ENCODE measurements around the gene TTLL9. TPM values are rescaled to one million over a fixed set of nuclear protein-coding genes. Genes with fewer than 3 reads are reported as not detected.
A peak's percentile ranks its signal among the peaks of the same experiment; 100 is the strongest.

The TTLL9 gene
- total RNA-seq, 4 donors from 2014 or later: 0.47 to 1.7 TPM; not detected in 2

GRCh38 chr20:31877684-31878083 is 7.2 kb downstream of the TTLL9 start:
- TF ChIP-seq CTCF (IDR thresholded peaks at IDR 0.05) (no peak), POLR2A (IDR thresholded peaks at IDR 0.05) (no peak)
- H3K27me3 ChIP-seq: no peaks in the 10 kb centered on the region
- H3K4me1 ChIP-seq: no peaks in the 10 kb centered on the region
- no peak for DNase-seq
- H3K4me3 ChIP-seq: no peak overlapping the region
- no peak overlapping the region for H3K27ac ChIP-seq
- H3K36me3 ChIP-seq: no peaks in the 10 kb centered on the region
- no peaks in the 10 kb centered on the region for H3K9me3 ChIP-seq

GRCh38 chr20:31879143-31879987 is 8.9 kb downstream of the TTLL9 start:
- Histone ChIP-seq H3K27me3 (no peaks in the 10 kb centered on the region), H3K4me1 (no peaks in the 10 kb centered on the region), H3K27ac (peak overlapping the region in 3 of 4 donors; percentile 47 to 69 (median 52)), H3K9me3 (no peaks in the 10 kb centered on the region), H3K4me3 (peak overlapping the region; percentile 46 to 60 (median 56)), H3K36me3 (no peaks in the 10 kb centered on the region)
- DNase-seq: peak; percentile 90 to 97 (median 95)
- TF ChIP-seq POLR2A (IDR thresholded peaks at IDR 0.05) (no peak), CTCF (IDR thresholded peaks at IDR 0.05) (peak in 1 of 6 experiments; percentile 4)

- H3K4me3 ChIP-seq: no peak overlapping the region
- no peaks in the 10 kb centered on the region for H3K9me3 ChIP-seq
- DNase-seq: no peak
- no peak for TF ChIP-seq POLR2A (IDR thresholded peaks at IDR 0.05)
- no peak for TF ChIP-seq CTCF (IDR thresholded peaks at IDR 0.05)
- H3K27me3 ChIP-seq: no peaks in the 10 kb centered on the region
- H3K27ac ChIP-seq: no peak overlapping the region
- H3K4me1 ChIP-seq: no peaks in the 10 kb centered on the region
- H3K36me3 ChIP-seq: no peaks in the 10 kb centered on the region
These were observed 11.5 kb downstream of the TTLL9 start for GRCh38 chr20:31881945-31882344.

- Histone ChIP-seq H3K27ac (no peak overlapping the region), H3K9me3 (no peaks in the 10 kb centered on the region), H3K4me3 (no peak overlapping the region), H3K36me3 (no peaks in the 10 kb centered on the region), H3K27me3 (no peaks in the 10 kb centered on the region), H3K4me1 (no peaks in the 10 kb centered on the region)
- DNase-seq: no peak
- TF ChIP-seq CTCF (IDR thresholded peaks at IDR 0.05): no peak
- TF ChIP-seq POLR2A (IDR thresholded peaks at IDR 0.05): no peak
These were observed 13.4 kb downstream of the TTLL9 start for GRCh38 chr20:31883829-31884228.

GRCh38 chr20:31890646-31891045 is 20.2 kb downstream of the TTLL9 start:
- Histone ChIP-seq H3K27ac (no peak overlapping the region), H3K27me3 (no peaks in the 10 kb centered on the region), H3K4me3 (no peak overlapping the region), H3K36me3 (no peaks in the 10 kb centered on the region), H3K4me1 (no peaks in the 10 kb centered on the region), H3K9me3 (no peaks in the 10 kb centered on the region)
- DNase-seq: no peak
- TF ChIP-seq POLR2A (IDR thresholded peaks at IDR 0.05) (no peak), CTCF (IDR thresholded peaks at IDR 0.05) (no peak)
